Caco-2 (cell line): ENCODE measurements around the gene FBXL4. TPM values are rescaled to one million over a fixed set of nuclear protein-coding genes. Genes with fewer than 3 reads are reported as not detected.

Experiments
- BruUV-seq: library from RNA; stranded (reverse); fragments of 400-500 nt; replicated peaks from 2 replicates; lab custom pipeline; 2021; lab: Mats Ljungman, UMichigan
- CTCF ChIA-PET: fragments of 300-600 bp; sonication (Branson Sonifier 250); formaldehyde crosslinking; loops from one replicate; lab custom pipeline; 2022; ENCODE audit warnings: antibody characterized with exemption; lab: Charles Lee
- POLR2A ChIA-PET: fragments of 300-600 bp; sonication (Branson Sonifier 250); formaldehyde crosslinking; loops from one replicate; lab custom pipeline; 2022; ENCODE audit warnings: antibody characterized with exemption; lab: Charles Lee
- DNase-seq, 2 experiments: peaks; one replicate each; pipeline versions ENCODE4 v3.0.0 to v3.0.0-alpha.2; 2020 to 2022
- H3K27me3 ChIP-seq: replicated peaks from 2 replicates; pipeline ENCODE4 v1.6.0; 2011; ENCODE audit warnings: low read length; ENCODE audit not compliant: control insufficient read depth, insufficient read depth
- H3K36me3 ChIP-seq: 2 replicates; pipeline ENCODE4 v1.5.1; 2011; ENCODE audit warnings: low read length; ENCODE audit not compliant: control insufficient read depth, insufficient read depth
- H3K4me1 ChIP-seq: fragments of 250-450 bp; sonication (Bioruptor Pico); 2 replicates; pipeline ENCODE4 v1.5.1; 2020; ENCODE audit warnings: mild to moderate bottlenecking
- H3K4me3 ChIP-seq: 2 replicates; pipeline ENCODE4 v1.5.1; 2011; ENCODE audit warnings: low read depth, mild to moderate bottlenecking, control low read depth, low read length
- H3K9me3 ChIP-seq: fragments of 250-450 bp; sonication (Bioruptor Pico); 2 replicates; pipeline ENCODE4 v1.5.1; 2020; ENCODE audit warnings: mild to moderate bottlenecking, moderate library complexity
- H3K27ac Mint-ChIP-seq: one replicate; pipeline ENCODE4 v1.8.0; 2022; ENCODE audit warnings: mixed read lengths; ENCODE audit not compliant: unreplicated experiment
- H3K27me3 Mint-ChIP-seq: one replicate; pipeline ENCODE4 v1.8.0; 2022; ENCODE audit warnings: mixed read lengths; ENCODE audit not compliant: insufficient read depth, unreplicated experiment
- H3K36me3 Mint-ChIP-seq: one replicate; pipeline ENCODE4 v1.8.0; 2022; ENCODE audit warnings: mild to moderate bottlenecking, mixed read lengths; ENCODE audit not compliant: insufficient read depth, unreplicated experiment
- H3K4me1 Mint-ChIP-seq: one replicate; pipeline ENCODE4 v1.8.0; 2022; ENCODE audit warnings: low read depth, mixed read lengths; ENCODE audit not compliant: unreplicated experiment
- H3K4me3 Mint-ChIP-seq: one replicate; pipeline ENCODE4 v1.8.0; 2022; ENCODE audit warnings: mild to moderate bottlenecking, moderate library complexity, mixed read lengths; ENCODE audit not compliant: unreplicated experiment
- H3K9me3 Mint-ChIP-seq: one replicate; pipeline ENCODE4 v1.8.0; 2022; ENCODE audit warnings: mixed read lengths; ENCODE audit not compliant: unreplicated experiment
- CTCF ChIP-seq, 2 experiments: fragments of 200-600 bp in 1 of 2; IDR thresholded peaks; 1 replicate in 1 of 2; 2 replicates in 1 of 2; pipeline versions ENCODE4 v1.5.1 to v1.8.0; 2011 to 2022; ENCODE audit warnings: antibody characterized with exemption in 1 of 2, control low read depth in 1 of 2, inconsistent platforms in 1 of 2, low read depth in 1 of 2, low read length in 1 of 2, mild to moderate bottlenecking in 1 of 2, moderate library complexity in 1 of 2; ENCODE audit not compliant: insufficient read depth in 1 of 2, severe bottlenecking in 1 of 2, unreplicated experiment in 1 of 2
- intact Hi-C: fragments of 100-400 bp; cut with micrococcal nuclease; formaldehyde crosslinking; loops from one replicate; pipeline ENCODE4 v1.10.0; 2022; ENCODE audit not compliant: unreplicated experiment
- total RNA-seq: library from RNA; stranded (reverse); gene quantifications from 2 replicates; pipeline ENCODE4 v1.2.3, GENCODE V29; 2022

The FBXL4 gene
- total RNA-seq, 1 experiment from 2014 or later: 5.9 TPM

- Histone ChIP-seq H3K9me3 (peaks cover 5% of the 10 kb centered on the region; the same call in 1 of the 2 replicates), H3K27me3 (no peaks in the 10 kb centered on the region), H3K4me3 (no peak overlapping the region), H3K4me1 (peaks cover 25% of the 10 kb centered on the region), H3K36me3 (no peaks in the 10 kb centered on the region)
- CTCF ChIA-PET: no interaction called here
- BruUV-seq: no TSS peak
- DNase-seq: no peak
- no peaks in the 10 kb centered on the region for H3K27me3 Mint-ChIP-seq
- peaks cover 5% of the 10 kb centered on the region for H3K36me3 Mint-ChIP-seq
- H3K4me1 Mint-ChIP-seq: peaks cover 11% of the 10 kb centered on the region
- POLR2A ChIA-PET: no interaction called here
- intact Hi-C loops: no loop called here
- no peak overlapping the region for H3K4me3 Mint-ChIP-seq
- H3K27ac Mint-ChIP-seq: no peak overlapping the region
- H3K9me3 Mint-ChIP-seq: peaks cover 20% of the 10 kb centered on the region
- no peak for TF ChIP-seq CTCF (IDR thresholded peaks at IDR 0.05; ENCODE audit: insufficient read depth in 1 of 2, low read depth in 1 of 2, low read length in 1 of 2, severe bottlenecking in 1 of 2, unreplicated experiment in 1 of 2)
Observed at GRCh38 chr6:98941319-98941718, 6.4 kb downstream of the FBXL4 start.

GRCh38 chr6:98937351-98937750 lies 10.4 kb downstream of the FBXL4 start:
- no peaks in the 10 kb centered on the region for H3K27me3 ChIP-seq
- H3K27ac Mint-ChIP-seq: no peak overlapping the region
- H3K36me3 Mint-ChIP-seq: peaks cover 5% of the 10 kb centered on the region
- H3K9me3 Mint-ChIP-seq: peaks cover 20% of the 10 kb centered on the region
- no TSS peak for BruUV-seq
- 0 out of 2 replicates have a peak, but pooled peaks cover 4% of the 10 kb centered on the region for H3K4me1 ChIP-seq
- H3K4me3 ChIP-seq: no peak overlapping the region
- ChIA-PET CTCF (no interaction called here), POLR2A (no interaction called here)
- H3K36me3 ChIP-seq: no peaks in the 10 kb centered on the region
- no peaks in the 10 kb centered on the region for H3K27me3 Mint-ChIP-seq
- no peak for DNase-seq
- no peaks in the 10 kb centered on the region for H3K9me3 ChIP-seq
- no peaks in the 10 kb centered on the region for H3K4me1 Mint-ChIP-seq
- TF ChIP-seq CTCF (IDR thresholded peaks at IDR 0.05; ENCODE audit: insufficient read depth in 1 of 2, low read depth in 1 of 2, low read length in 1 of 2, severe bottlenecking in 1 of 2, unreplicated experiment in 1 of 2): no peak
- intact Hi-C loops: no loop called here
- H3K4me3 Mint-ChIP-seq: no peak overlapping the region

- intact Hi-C loops: no loop called here
- H3K4me3 ChIP-seq: no peak overlapping the region
- no peak for TF ChIP-seq CTCF (IDR thresholded peaks at IDR 0.05; ENCODE audit: insufficient read depth in 1 of 2, low read depth in 1 of 2, low read length in 1 of 2, severe bottlenecking in 1 of 2, unreplicated experiment in 1 of 2)
- ChIA-PET CTCF (no interaction called here), POLR2A (no interaction called here)
- H3K27me3 ChIP-seq: no peaks in the 10 kb centered on the region
- H3K36me3 ChIP-seq: no peaks in the 10 kb centered on the region
- no peaks in the 10 kb centered on the region for H3K9me3 ChIP-seq
- no peaks in the 10 kb centered on the region for H3K4me1 ChIP-seq
- no peak for DNase-seq
- Mint-ChIP-seq H3K9me3 (peaks cover under 1% of the 10 kb centered on the region), H3K4me1 (no peaks in the 10 kb centered on the region), H3K36me3 (peaks cover 8% of the 10 kb centered on the region), H3K4me3 (no peak overlapping the region), H3K27ac (no peak overlapping the region), H3K27me3 (no peaks in the 10 kb centered on the region)
- no TSS peak for BruUV-seq
Observed at GRCh38 chr6:98932381-98932780, 15.4 kb downstream of the FBXL4 start.
